Measurements from ENCODE around the gene PTGDR2.

PTGDR2 gene

GRCh38 chr11:60858731-60859464, 3.1 kb upstream of the PTGDR2 start:
- no peak for DNase-seq (ENCODE audit: low spot score)

- DNase-seq (ENCODE audit: low spot score): no peak
These were observed 2.5 kb upstream of the PTGDR2 start for GRCh38 chr11:60858236-60858635.

- DNase-seq (ENCODE audit: low spot score): no peak
These were observed 1.9 kb upstream of the PTGDR2 start for GRCh38 chr11:60857378-60858232.

- DNase-seq (ENCODE audit: low spot score): no peak
These were observed 664 bp downstream of the PTGDR2 start for GRCh38 chr11:60854847-60855725.

GRCh38 chr11:60854140-60854846, 1.5 kb downstream of the PTGDR2 start:
- no peak for DNase-seq (ENCODE audit: low spot score)

- no peak for DNase-seq (ENCODE audit: low spot score)
These were observed 2.5 kb downstream of the PTGDR2 start for GRCh38 chr11:60852982-60853950.

- DNase-seq (ENCODE audit: low spot score): no peak
These were observed 3.4 kb downstream of the PTGDR2 start for GRCh38 chr11:60852117-60852981.

GRCh38 chr11:60851327-60852104, 4.2 kb downstream of the PTGDR2 start:
- DNase-seq (ENCODE audit: low spot score): no peak

- DNase-seq (ENCODE audit: low spot score): no peak
These were observed 5.9 kb downstream of the PTGDR2 start for GRCh38 chr11:60849641-60850520.

- no peak for DNase-seq (ENCODE audit: low spot score)
These were observed 7.0 kb downstream of the PTGDR2 start for GRCh38 chr11:60848714-60849151.

GRCh38 chr11:60847896-60848295, 7.9 kb downstream of the PTGDR2 start:
- no peak for DNase-seq (ENCODE audit: low spot score)

GRCh38 chr11:60847281-60847680, 8.5 kb downstream of the PTGDR2 start:
- DNase-seq (ENCODE audit: low spot score): no peak

GRCh38 chr11:60845338-60845737, 10.4 kb downstream of the PTGDR2 start:
- DNase-seq (ENCODE audit: low spot score): no peak

GRCh38 chr11:60844870-60845221, 10.9 kb downstream of the PTGDR2 start:
- no peak for DNase-seq (ENCODE audit: low spot score)

GRCh38 chr11:60844045-60844869, 11.5 kb downstream of the PTGDR2 start:
- DNase-seq (ENCODE audit: low spot score): peak; percentile 30

- no peak for DNase-seq (ENCODE audit: low spot score)
These were observed 12.8 kb downstream of the PTGDR2 start for GRCh38 chr11:60842668-60843600.
